Measurements from ENCODE around the gene ADORA2B. TPM values are rescaled to one million over a fixed set of nuclear protein-coding genes. Genes with fewer than 3 reads are reported as not detected.
"Not testable (repeated sequence)": the region's sequence is repeated elsewhere in the genome, so short reads cannot be mapped to it uniquely, and the experiment has no call there.

Gene ADORA2B
- total RNA-seq, 4 donors from 2014 or later = 0.59 to 3.6 (median 1.1) TPM; not detected in 1

- Histone ChIP-seq H3K4me3 (no peak overlapping the region), H3K4me1 (no peaks in the 10 kb centered on the region), H3K27ac (no peak overlapping the region), H3K9me3 (no peaks in the 10 kb centered on the region), H3K27me3 (no peaks in the 10 kb centered on the region), H3K36me3 (no peaks in the 10 kb centered on the region)
- DNase-seq (ENCODE audit: low spot score in 2 of 2) = no peak
- TF ChIP-seq POLR2A (IDR thresholded peaks at IDR 0.05) = no peak
- TF ChIP-seq, protein P1, sequence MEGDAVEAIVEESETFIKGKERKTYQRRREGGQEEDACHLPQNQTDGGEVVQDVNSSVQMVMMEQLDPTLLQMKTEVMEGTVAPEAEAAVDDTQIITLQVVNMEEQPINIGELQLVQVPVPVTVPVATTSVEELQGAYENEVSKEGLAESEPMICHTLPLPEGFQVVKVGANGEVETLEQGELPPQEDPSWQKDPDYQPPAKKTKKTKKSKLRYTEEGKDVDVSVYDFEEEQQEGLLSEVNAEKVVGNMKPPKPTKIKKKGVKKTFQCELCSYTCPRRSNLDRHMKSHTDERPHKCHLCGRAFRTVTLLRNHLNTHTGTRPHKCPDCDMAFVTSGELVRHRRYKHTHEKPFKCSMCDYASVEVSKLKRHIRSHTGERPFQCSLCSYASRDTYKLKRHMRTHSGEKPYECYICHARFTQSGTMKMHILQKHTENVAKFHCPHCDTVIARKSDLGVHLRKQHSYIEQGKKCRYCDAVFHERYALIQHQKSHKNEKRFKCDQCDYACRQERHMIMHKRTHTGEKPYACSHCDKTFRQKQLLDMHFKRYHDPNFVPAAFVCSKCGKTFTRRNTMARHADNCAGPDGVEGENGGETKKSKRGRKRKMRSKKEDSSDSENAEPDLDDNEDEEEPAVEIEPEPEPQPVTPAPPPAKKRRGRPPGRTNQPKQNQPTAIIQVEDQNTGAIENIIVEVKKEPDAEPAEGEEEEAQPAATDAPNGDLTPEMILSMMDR (IDR thresholded peaks at IDR 0.05) = no peak
- 65% methylated on average over 2 of the region's 2 CpGs for WGBS, 2 donors
Observed at GRCh38 chr17:15907290-15907689, 37.6 kb upstream of the ADORA2B start.

DNA sequence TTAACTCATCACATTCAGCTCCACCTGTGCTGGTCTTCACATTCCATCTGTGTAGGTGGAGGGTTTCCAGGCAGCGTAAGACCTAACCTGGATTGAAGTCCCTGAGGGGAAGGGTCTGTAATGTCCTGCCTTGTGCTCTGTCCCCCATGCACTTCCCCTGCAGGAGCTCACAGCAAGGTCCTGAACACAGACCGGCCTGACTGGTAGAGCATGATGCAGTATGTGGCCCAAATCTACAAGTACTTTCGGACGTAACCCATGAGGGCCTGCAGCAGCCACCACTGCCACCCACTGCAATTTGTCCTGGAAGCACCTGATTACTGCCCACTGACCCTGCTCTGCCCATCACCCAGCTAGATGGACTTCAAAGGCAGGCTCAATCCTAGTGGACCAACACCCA lies 36.6 kb upstream of the ADORA2B start:
- H3K9me3 ChIP-seq = no peaks in the 10 kb centered on the region
- H3K4me1 ChIP-seq = no peaks in the 10 kb centered on the region
- H3K27me3 ChIP-seq = no peaks in the 10 kb centered on the region
- H3K4me3 ChIP-seq = no peak overlapping the region
- no peaks in the 10 kb centered on the region for H3K36me3 ChIP-seq
- H3K27ac ChIP-seq = no peak overlapping the region
- TF ChIP-seq, protein P1 (IDR thresholded peaks at IDR 0.05) = no peak
- TF ChIP-seq POLR2A (IDR thresholded peaks at IDR 0.05) = no peak
- TF ChIP-seq EP300 (IDR thresholded peaks at IDR 0.05) = no peak
- DNase-seq (ENCODE audit: low spot score in 2 of 2) = no peak
- WGBS, 2 donors = 86 to 93% methylated on average over 4 of the region's 4 CpGs

DNA sequence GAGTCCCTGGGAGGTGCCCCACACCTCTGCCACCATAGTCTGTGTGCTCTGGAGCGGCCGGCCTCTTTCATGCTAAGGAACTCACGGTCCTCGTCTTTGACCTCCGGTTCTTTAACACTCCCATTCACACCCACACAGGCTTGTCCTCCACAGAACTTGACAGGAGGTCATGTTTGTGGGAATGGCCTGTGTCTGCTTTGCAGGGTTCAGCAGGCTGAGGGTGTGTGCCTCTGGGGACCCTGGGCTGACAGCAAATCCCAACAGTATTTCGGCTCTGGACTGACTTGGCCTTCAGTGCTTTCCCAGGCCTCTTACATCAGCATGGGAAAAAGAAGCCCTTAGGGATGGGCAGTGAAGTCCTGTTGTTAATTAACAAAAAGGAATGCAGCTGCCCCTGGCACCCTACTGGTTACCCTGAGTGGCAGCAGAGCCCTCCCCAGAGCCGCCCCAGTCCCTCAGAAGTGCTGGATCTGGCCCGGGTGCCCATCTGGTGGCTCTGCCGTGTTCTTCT lies 35.4 kb upstream of the ADORA2B start:
- DNase-seq (ENCODE audit: low spot score in 2 of 2) = no peak

DNA sequence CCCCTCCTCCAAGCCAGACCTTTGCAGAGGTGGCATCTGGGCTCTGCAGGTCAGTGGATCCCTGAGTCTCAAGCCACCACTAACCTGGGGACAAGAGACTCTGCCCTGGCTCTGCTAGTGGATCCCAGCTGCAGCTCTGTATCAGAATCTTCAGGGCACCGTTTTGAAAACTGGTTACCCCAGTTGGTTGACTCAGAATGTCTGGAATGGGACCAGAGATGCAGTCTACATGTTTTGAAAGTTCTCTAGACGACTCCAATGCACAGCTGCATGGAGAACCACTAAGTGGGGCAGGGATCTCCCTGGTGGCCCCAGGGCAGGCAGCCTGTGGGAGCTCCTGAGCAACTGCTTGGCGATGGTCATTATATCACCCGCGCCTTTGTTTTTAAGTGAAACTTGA lies 34.1 kb upstream of the ADORA2B start:
- 88 to 91% methylated on average over 4 to 5 of the region's 5 CpGs for WGBS, 2 donors
- Histone ChIP-seq H3K36me3 (no peaks in the 10 kb centered on the region), H3K9me3 (no peaks in the 10 kb centered on the region), H3K4me1 (no peaks in the 10 kb centered on the region), H3K4me3 (no peak overlapping the region), H3K27me3 (no peaks in the 10 kb centered on the region), H3K27ac (no peak overlapping the region)
- TF ChIP-seq EP300 (IDR thresholded peaks at IDR 0.05) = no peak
- TF ChIP-seq, protein P1 (IDR thresholded peaks at IDR 0.05) = no peak
- TF ChIP-seq POLR2A (IDR thresholded peaks at IDR 0.05) = no peak
- DNase-seq (ENCODE audit: low spot score in 2 of 2) = no peak

More for the DNA sequence above, 35.4 kb upstream of the ADORA2B start:
- Histone ChIP-seq H3K27me3 (no peaks in the 10 kb centered on the region), H3K4me1 (no peaks in the 10 kb centered on the region), H3K9me3 (no peaks in the 10 kb centered on the region), H3K27ac (no peak overlapping the region), H3K4me3 (no peak overlapping the region), H3K36me3 (no peaks in the 10 kb centered on the region)
- TF ChIP-seq EP300 (IDR thresholded peaks at IDR 0.05) (no peak), POLR2A (IDR thresholded peaks at IDR 0.05) (no peak)
- TF ChIP-seq, protein P1 (IDR thresholded peaks at IDR 0.05) = no peak
- WGBS, 2 donors = 61 to 78% methylated on average over 9 of the region's 9 CpGs

GRCh38 chr17:15911701-15912100 lies 33.2 kb upstream of the ADORA2B start:
- H3K27ac ChIP-seq; H3K4me3 ChIP-seq; H3K27me3 ChIP-seq; H3K9me3 ChIP-seq; H3K4me1 ChIP-seq; H3K36me3 ChIP-seq; DNase-seq (ENCODE audit: low spot score in 2 of 2): not testable (repeated sequence)
- 80 to 93% methylated on average over 5 of the region's 5 CpGs for WGBS, 2 donors

GRCh38 chr17:15912416-15912955 lies 32.4 kb upstream of the ADORA2B start:
- DNase-seq (ENCODE audit: low spot score in 2 of 2) = no peak
- Histone ChIP-seq H3K27ac (no peak overlapping the region), H3K9me3 (no peaks in the 10 kb centered on the region), H3K4me3 (no peak overlapping the region), H3K27me3 (peaks cover 0 to 7% of the 10 kb centered on the region in 2 donors), H3K4me1 (peaks cover 0 to 5% (median 1%) of the 10 kb centered on the region in 4 donors), H3K36me3 (no peaks in the 10 kb centered on the region)
- WGBS, 2 donors = 89 to 94% methylated on average over 8 to 9 of the region's 9 CpGs
- TF ChIP-seq POLR2A (IDR thresholded peaks at IDR 0.05) = no peak
- no peak for TF ChIP-seq EP300 (IDR thresholded peaks at IDR 0.05)
- TF ChIP-seq, protein P1 (IDR thresholded peaks at IDR 0.05) = no peak

Data from tibial nerve (tissue), 4 donors.